HCT116 (cell line): ENCODE measurements around the gene IL17RA. TPM values are rescaled to one million over a fixed set of nuclear protein-coding genes. Genes with fewer than 3 reads are reported as not detected.

Experiments
- ATAC-seq: fragments of 200-7000 bp; cut with Tn5 transposase; 2 replicates; pipeline ENCODE4 v1.9.1; 2020; ENCODE audit warnings: mild to moderate bottlenecking, moderate library complexity
- BruUV-seq: library from RNA; stranded (reverse); fragments of 400-500 nt; replicated peaks from 2 replicates; lab custom pipeline; 2021; lab: Mats Ljungman, UMichigan
- CTCF ChIA-PET: fragments of 300-600 bp; sonication (Branson Sonifier 250); formaldehyde crosslinking; loops from one replicate; lab custom pipeline; 2021; ENCODE audit warnings: antibody characterized with exemption; lab: Charles Lee
- POLR2A ChIA-PET: fragments of 300-600, 350-600 bp; sonication (Branson Sonifier 250); formaldehyde crosslinking; loops from one replicate; lab custom pipeline; 2021; ENCODE audit warnings: antibody characterized with exemption; lab: Charles Lee
- RAD21 ChIA-PET, 2 experiments: fragments of 300-600 bp; sonication (Branson Sonifier 250); formaldehyde crosslinking; loops; one replicate each; lab custom pipeline; 2023; ENCODE audit warnings: low total read pairs in 2 of 2; ENCODE audit not compliant: uncharacterized antibody in 2 of 2, unreplicated experiment in 2 of 2, low non-redundant PET in 1 of 2; lab: Charles Lee
- DNase-seq: peaks from one replicate; pipeline ENCODE4 v3.0.0-alpha.2; 2010; ENCODE audit warnings: low read depth, low spot score
- H2AFZ ChIP-seq: fragments of 200-600 bp; shearing (Covaris generic), sonication (generic); 2 replicates; pipeline ENCODE4 v1.6.1; 2017; ENCODE audit warnings: low read depth, mixed run types, mixed read lengths, antibody characterized with exemption, low read length; ENCODE audit not compliant: poor library complexity, severe bottlenecking
- H3K27ac ChIP-seq: 2 replicates; pipeline ENCODE4 v1.5.1; 2012; ENCODE audit warnings: low read depth, low read length
- H3K27me3 ChIP-seq: fragments of 200-600 bp; sonication (generic); 2 replicates; pipeline ENCODE4 v1.6.1; 2016; ENCODE audit warnings: mixed run types, low read length, mixed read lengths; ENCODE audit not compliant: insufficient read depth
- H3K36me3 ChIP-seq, 2 experiments: fragments of 200-500 bp in 1 of 2; fragments of 200-600 bp in 1 of 2; sonication (Bioruptor generic) in 1 of 2; sonication (generic) in 1 of 2; 2 replicates each; pipeline versions ENCODE4 v1.5.1 to v1.6.1; 2014 to 2016; ENCODE audit warnings: low read length in 2 of 2, inconsistent platforms in 1 of 2, mixed read lengths in 1 of 2, mixed run types in 1 of 2; ENCODE audit not compliant: insufficient read depth in 2 of 2, control insufficient read depth in 1 of 2
- H3K4me1 ChIP-seq, 2 experiments: fragments of 200-600 bp in 1 of 2; sonication (generic) in 1 of 2; 2 replicates each; pipeline versions ENCODE4 v1.5.1 to v1.6.1; 2012 to 2017; ENCODE audit warnings: low read length in 2 of 2, inconsistent platforms in 1 of 2, mild to moderate bottlenecking in 1 of 2, mixed read lengths in 1 of 2, mixed run types in 1 of 2, moderate library complexity in 1 of 2; ENCODE audit not compliant: insufficient read depth in 2 of 2, control insufficient read depth in 1 of 2
- H3K4me2 ChIP-seq: fragments of 200-600 bp; sonication (generic); 2 replicates; pipeline ENCODE4 v1.6.1; 2017; ENCODE audit warnings: mixed run types, low read length, mixed read lengths
- H3K4me3 ChIP-seq, 2 experiments: fragments of 200-600 bp in 1 of 2; sonication (generic) in 1 of 2; replicated peaks in 1 of 2; 2 replicates each; pipeline ENCODE4 v1.5.1; 2011 to 2016; ENCODE audit warnings: low read length in 2 of 2, control low read depth in 1 of 2, low read depth in 1 of 2, mild to moderate bottlenecking in 1 of 2, mixed read lengths in 1 of 2, mixed run types in 1 of 2
- H3K79me2 ChIP-seq: fragments of 200-600 bp; sonication (generic); 2 replicates; pipeline ENCODE4 v1.6.1; 2017; ENCODE audit warnings: mild to moderate bottlenecking, mixed run types, low read length, moderate library complexity, mixed read lengths; ENCODE audit not compliant: insufficient read depth
- H3K9ac ChIP-seq: fragments of 200-600 bp; sonication (generic); 2 replicates; pipeline ENCODE4 v1.6.1; 2016; ENCODE audit warnings: low read length, mixed read lengths
- H3K9me2 ChIP-seq: fragments of 200-600 bp; sonication (generic), shearing (Covaris generic); 2 replicates; pipeline ENCODE4 v1.6.1; 2017; ENCODE audit warnings: mixed run types, mild to moderate bottlenecking, moderate library complexity; ENCODE audit not compliant: insufficient read depth
- H3K9me3 ChIP-seq, 2 experiments: fragments of 200-500 bp in 1 of 2; fragments of 200-600 bp in 1 of 2; sonication (Bioruptor generic) in 1 of 2; sonication (generic) in 1 of 2; 2 replicates each; pipeline ENCODE4 v1.6.1; 2014 to 2017; ENCODE audit warnings: low read length in 2 of 2, mixed read lengths in 2 of 2, inconsistent platforms in 1 of 2, low read depth in 1 of 2, mild to moderate bottlenecking in 1 of 2, mixed run types in 1 of 2, moderate library complexity in 1 of 2; ENCODE audit not compliant: control insufficient read depth in 1 of 2, insufficient read depth in 1 of 2
- H4K20me1 ChIP-seq: fragments of 200-600 bp; sonication (generic), shearing (Covaris generic); 2 replicates; pipeline ENCODE4 v1.6.1; 2017; ENCODE audit warnings: mixed run types, mild to moderate bottlenecking, moderate library complexity; ENCODE audit not compliant: insufficient read depth
- FOSL1 ChIP-seq: IDR thresholded peaks from 2 replicates; pipeline ENCODE4 v1.6.1; 2012; ENCODE audit warnings: low read depth
- RAD21 ChIP-seq: IDR thresholded peaks from 2 replicates; pipeline ENCODE4 v1.6.1; 2012; ENCODE audit warnings: low read depth, mild to moderate bottlenecking
- SP1 ChIP-seq: IDR thresholded peaks from 2 replicates; pipeline ENCODE4 v1.6.1; 2012; ENCODE audit warnings: low read depth
- TCF7L2 ChIP-seq: IDR thresholded peaks from 2 replicates; pipeline ENCODE4 v1.7.0; 2011; ENCODE audit warnings: borderline replicate concordance, inconsistent platforms; ENCODE audit not compliant: insufficient read depth, insufficient read length; ENCODE audit errors: extremely low read depth
- YY1 ChIP-seq: IDR thresholded peaks from 2 replicates; pipeline ENCODE4 v1.6.1; 2011; ENCODE audit warnings: low read length, low read depth, moderate library complexity, mild to moderate bottlenecking; ENCODE audit not compliant: insufficient replicate concordance; ENCODE audit errors: extremely low read depth
- ZBTB33 ChIP-seq: IDR thresholded peaks from 2 replicates; pipeline ENCODE4 v1.6.1; 2011; ENCODE audit warnings: mild to moderate bottlenecking, low read length, moderate library complexity; ENCODE audit not compliant: insufficient replicate concordance; ENCODE audit errors: extremely low read depth
- intact Hi-C: fragments of 100-400 bp; cut with micrococcal nuclease; formaldehyde crosslinking; loops from 2 replicates; pipeline ENCODE4 v1.10.0; 2022
- total RNA-seq: library from RNA; stranded (reverse); gene quantifications from one replicate; pipeline ENCODE4 v1.2.1, GENCODE V29; 2021; ENCODE audit not compliant: unreplicated experiment
- TF ChIP-seq, protein P1 (sequence below): IDR thresholded peaks from 2 replicates; pipeline ENCODE4 v1.6.1; 2012; ENCODE audit warnings: low read depth

The IL17RA gene
- total RNA-seq, 1 experiment from 2014 or later, result 17.3 TPM

- ChIA-PET CTCF (interaction anchor here (1.3 kb wide), 1 partner anchor 21 kb away, joined by 3 read pairs; no protein-coding TSS in a partner anchor), RAD21 (no interaction called here), POLR2A (no interaction called here)
- Histone ChIP-seq H3K4me3 (no peak overlapping the region), H3K27me3 (no peaks in the 10 kb centered on the region), H3K9ac (no peak overlapping the region), H4K20me1 (no peaks in the 10 kb centered on the region), H3K4me2 (no peak overlapping the region), H3K9me3 (no peaks in the 10 kb centered on the region), H3K27ac (no peak overlapping the region), H2AFZ (no peak overlapping the region), H3K4me1 (no peaks in the 10 kb centered on the region), H3K9me2 (no peaks in the 10 kb centered on the region), H3K79me2 (no peaks in the 10 kb centered on the region), H3K36me3 (no peaks in the 10 kb centered on the region)
- intact Hi-C loops, result no loop called here
- BruUV-seq, result no TSS peak
- no peak for ATAC-seq
- TF ChIP-seq TCF7L2, result no peak
- TF ChIP-seq FOSL1, result no peak
- no peak for TF ChIP-seq SP1
- no peak for TF ChIP-seq RAD21
- no peak for TF ChIP-seq YY1
- no peak for TF ChIP-seq ZBTB33
- TF ChIP-seq, protein P1, sequence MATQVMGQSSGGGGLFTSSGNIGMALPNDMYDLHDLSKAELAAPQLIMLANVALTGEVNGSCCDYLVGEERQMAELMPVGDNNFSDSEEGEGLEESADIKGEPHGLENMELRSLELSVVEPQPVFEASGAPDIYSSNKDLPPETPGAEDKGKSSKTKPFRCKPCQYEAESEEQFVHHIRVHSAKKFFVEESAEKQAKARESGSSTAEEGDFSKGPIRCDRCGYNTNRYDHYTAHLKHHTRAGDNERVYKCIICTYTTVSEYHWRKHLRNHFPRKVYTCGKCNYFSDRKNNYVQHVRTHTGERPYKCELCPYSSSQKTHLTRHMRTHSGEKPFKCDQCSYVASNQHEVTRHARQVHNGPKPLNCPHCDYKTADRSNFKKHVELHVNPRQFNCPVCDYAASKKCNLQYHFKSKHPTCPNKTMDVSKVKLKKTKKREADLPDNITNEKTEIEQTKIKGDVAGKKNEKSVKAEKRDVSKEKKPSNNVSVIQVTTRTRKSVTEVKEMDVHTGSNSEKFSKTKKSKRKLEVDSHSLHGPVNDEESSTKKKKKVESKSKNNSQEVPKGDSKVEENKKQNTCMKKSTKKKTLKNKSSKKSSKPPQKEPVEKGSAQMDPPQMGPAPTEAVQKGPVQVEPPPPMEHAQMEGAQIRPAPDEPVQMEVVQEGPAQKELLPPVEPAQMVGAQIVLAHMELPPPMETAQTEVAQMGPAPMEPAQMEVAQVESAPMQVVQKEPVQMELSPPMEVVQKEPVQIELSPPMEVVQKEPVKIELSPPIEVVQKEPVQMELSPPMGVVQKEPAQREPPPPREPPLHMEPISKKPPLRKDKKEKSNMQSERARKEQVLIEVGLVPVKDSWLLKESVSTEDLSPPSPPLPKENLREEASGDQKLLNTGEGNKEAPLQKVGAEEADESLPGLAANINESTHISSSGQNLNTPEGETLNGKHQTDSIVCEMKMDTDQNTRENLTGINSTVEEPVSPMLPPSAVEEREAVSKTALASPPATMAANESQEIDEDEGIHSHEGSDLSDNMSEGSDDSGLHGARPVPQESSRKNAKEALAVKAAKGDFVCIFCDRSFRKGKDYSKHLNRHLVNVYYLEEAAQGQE, result no peak
- DNase-seq, result no peak
Observed at GRCh38 chr22:17116572-17117330, 32.0 kb downstream of the IL17RA start.
